Sigmoid colon (tissue), 4 donors: Measurements from ENCODE around the gene PTK7.

ENCODE experiments used
- EP300 ChIP-seq, 4 donors: sonication (generic); formaldehyde crosslinking; IDR thresholded peaks; one replicate each; pipeline ENCODE4 v1.6.1; 2017; ENCODE audit warnings: antibody characterized with exemption in 4 of 4
- POLR2A ChIP-seq, 2 donors: fragments of 450-650 bp; IDR thresholded peaks; one replicate each; pipeline ENCODE4 v1.6.1; 2016; ENCODE audit warnings: antibody characterized with exemption in 2 of 2, mild to moderate bottlenecking in 2 of 2, moderate library complexity in 2 of 2
- POLR2AphosphoS5 ChIP-seq, 4 donors: sonication (generic); formaldehyde crosslinking; IDR thresholded peaks; one replicate each; pipeline ENCODE4 v1.6.1; 2017; ENCODE audit warnings: antibody characterized with exemption in 4 of 4
- TF ChIP-seq, protein P1 (sequence below), 4 experiments: fragments of 450-650 bp in 3 of 4; fragments of 200-600 bp in 1 of 4; IDR thresholded peaks; one replicate each; pipeline ENCODE4 v1.5.1; 2016 to 2019; ENCODE audit warnings: antibody characterized with exemption in 4 of 4, mild to moderate bottlenecking in 3 of 4, moderate library complexity in 2 of 4

DNA sequence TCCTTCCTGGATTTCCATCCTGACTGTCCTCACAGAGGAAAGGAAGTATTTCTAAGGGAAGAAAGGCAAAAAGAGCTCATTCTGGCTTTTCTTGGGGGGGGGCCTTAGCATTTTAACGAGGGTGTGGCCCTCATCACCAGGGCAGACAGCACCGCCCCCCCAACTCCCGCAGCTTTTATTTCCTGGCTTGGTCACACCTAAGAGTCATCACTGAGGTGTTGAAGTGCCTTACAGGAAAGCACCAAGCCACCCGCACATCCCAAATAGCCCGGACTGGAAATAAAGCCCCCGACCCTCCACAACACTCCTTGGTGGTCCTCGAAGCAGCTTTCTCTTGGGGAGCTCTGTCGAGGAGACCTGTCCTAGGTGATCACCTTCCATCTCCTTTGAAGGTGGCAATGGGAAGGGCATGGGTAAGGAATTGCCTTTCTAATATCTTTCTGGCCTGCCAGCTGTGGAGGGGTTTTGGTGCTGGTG is 1.3 kb downstream of the PTK7 start:
- no peak for TF ChIP-seq POLR2AphosphoS5 (IDR thresholded peaks at IDR 0.05)
- TF ChIP-seq POLR2A (IDR thresholded peaks at IDR 0.05): no peak
- TF ChIP-seq, protein P1, sequence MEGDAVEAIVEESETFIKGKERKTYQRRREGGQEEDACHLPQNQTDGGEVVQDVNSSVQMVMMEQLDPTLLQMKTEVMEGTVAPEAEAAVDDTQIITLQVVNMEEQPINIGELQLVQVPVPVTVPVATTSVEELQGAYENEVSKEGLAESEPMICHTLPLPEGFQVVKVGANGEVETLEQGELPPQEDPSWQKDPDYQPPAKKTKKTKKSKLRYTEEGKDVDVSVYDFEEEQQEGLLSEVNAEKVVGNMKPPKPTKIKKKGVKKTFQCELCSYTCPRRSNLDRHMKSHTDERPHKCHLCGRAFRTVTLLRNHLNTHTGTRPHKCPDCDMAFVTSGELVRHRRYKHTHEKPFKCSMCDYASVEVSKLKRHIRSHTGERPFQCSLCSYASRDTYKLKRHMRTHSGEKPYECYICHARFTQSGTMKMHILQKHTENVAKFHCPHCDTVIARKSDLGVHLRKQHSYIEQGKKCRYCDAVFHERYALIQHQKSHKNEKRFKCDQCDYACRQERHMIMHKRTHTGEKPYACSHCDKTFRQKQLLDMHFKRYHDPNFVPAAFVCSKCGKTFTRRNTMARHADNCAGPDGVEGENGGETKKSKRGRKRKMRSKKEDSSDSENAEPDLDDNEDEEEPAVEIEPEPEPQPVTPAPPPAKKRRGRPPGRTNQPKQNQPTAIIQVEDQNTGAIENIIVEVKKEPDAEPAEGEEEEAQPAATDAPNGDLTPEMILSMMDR (IDR thresholded peaks at IDR 0.05): no peak
- TF ChIP-seq EP300 (IDR thresholded peaks at IDR 0.05): no peak
